GM12865 (cell line): ENCODE measurements around the gene MVB12B.

Experiments used
- DNase-seq: peaks from one replicate; pipeline ENCODE4 v3.0.0; 2010; ENCODE audit warnings: low read depth
- H3K4me3 ChIP-seq: 2 replicates; pipeline ENCODE4 v1.5.1; 2011; ENCODE audit warnings: mild to moderate bottlenecking, low read depth, low read length, control low read depth
- TF ChIP-seq, protein P1 (sequence below): IDR thresholded peaks from 2 replicates; pipeline ENCODE4 v1.5.1; 2011; ENCODE audit warnings: low read length, control low read depth, low read depth, inconsistent platforms; ENCODE audit not compliant: insufficient read depth; ENCODE audit errors: missing control alignments

Gene MVB12B

DNA sequence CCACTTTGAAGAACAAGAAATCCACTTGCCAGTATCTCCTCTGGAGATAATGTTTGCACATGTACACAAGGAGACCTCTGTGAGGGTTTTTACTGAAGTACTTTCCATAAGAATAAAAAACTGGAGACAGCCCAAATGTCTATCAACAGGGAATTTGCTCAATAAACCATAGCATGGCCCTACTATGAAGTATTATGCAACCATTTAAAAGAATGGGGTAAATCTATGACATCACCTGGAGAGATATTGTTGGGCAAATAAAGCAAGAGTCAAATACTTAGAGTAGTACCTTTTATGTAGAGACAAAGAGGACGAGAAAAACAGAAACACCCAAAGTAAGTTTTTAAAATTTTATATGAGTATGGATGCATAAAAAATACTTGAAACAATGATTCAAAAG, 23.9 kb upstream of the MVB12B start:
- H3K4me3 ChIP-seq = no peak overlapping the region
- TF ChIP-seq, protein P1, sequence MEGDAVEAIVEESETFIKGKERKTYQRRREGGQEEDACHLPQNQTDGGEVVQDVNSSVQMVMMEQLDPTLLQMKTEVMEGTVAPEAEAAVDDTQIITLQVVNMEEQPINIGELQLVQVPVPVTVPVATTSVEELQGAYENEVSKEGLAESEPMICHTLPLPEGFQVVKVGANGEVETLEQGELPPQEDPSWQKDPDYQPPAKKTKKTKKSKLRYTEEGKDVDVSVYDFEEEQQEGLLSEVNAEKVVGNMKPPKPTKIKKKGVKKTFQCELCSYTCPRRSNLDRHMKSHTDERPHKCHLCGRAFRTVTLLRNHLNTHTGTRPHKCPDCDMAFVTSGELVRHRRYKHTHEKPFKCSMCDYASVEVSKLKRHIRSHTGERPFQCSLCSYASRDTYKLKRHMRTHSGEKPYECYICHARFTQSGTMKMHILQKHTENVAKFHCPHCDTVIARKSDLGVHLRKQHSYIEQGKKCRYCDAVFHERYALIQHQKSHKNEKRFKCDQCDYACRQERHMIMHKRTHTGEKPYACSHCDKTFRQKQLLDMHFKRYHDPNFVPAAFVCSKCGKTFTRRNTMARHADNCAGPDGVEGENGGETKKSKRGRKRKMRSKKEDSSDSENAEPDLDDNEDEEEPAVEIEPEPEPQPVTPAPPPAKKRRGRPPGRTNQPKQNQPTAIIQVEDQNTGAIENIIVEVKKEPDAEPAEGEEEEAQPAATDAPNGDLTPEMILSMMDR = no peak
- DNase-seq = no peak

DNA sequence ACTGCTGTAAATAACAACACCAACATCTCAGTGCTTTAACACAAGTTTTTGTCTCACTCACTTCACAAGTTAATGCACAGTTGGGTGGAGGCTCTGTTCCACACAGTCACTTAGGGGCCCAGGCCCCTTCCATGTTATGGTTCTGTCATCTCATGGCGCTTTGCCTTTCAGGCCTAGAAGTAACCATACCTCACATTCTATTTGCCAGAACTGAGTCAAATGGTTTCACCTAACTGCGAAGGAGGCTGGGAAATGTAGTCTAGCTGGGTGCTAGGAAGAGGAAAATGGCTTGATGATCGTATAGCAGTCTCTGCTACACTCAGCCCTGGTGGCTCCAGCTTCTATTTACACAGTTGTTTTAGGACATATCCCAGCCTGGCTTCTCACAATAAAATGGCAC, 23.1 kb upstream of the MVB12B start:
- H3K4me3 ChIP-seq = no peak overlapping the region
- TF ChIP-seq, protein P1 = no peak
- DNase-seq = peak; percentile 12

GRCh38 chr9:126304207-126304970, 22.2 kb upstream of the MVB12B start:
- TF ChIP-seq, protein P1 = no peak
- DNase-seq = no peak
- no peak overlapping the region for H3K4me3 ChIP-seq

DNA sequence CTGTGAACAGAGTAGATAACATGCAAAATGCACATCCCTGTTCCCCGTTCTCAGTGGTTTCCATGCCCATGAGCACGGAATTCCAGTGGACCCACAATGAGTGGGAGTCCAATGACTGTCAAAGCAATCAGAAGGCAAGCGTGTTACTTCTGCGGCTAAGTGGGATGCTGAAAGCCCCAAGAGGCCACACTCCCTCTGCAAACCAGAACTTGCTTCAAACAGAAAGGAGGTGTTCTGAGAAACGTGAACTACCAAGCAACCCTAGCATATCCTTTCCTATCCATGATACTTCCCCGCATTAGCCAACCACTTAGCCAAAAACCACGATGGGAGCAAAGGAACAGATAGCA, 21.7 kb upstream of the MVB12B start:
- TF ChIP-seq, protein P1 = no peak
- DNase-seq = no peak
- no peak overlapping the region for H3K4me3 ChIP-seq

DNA sequence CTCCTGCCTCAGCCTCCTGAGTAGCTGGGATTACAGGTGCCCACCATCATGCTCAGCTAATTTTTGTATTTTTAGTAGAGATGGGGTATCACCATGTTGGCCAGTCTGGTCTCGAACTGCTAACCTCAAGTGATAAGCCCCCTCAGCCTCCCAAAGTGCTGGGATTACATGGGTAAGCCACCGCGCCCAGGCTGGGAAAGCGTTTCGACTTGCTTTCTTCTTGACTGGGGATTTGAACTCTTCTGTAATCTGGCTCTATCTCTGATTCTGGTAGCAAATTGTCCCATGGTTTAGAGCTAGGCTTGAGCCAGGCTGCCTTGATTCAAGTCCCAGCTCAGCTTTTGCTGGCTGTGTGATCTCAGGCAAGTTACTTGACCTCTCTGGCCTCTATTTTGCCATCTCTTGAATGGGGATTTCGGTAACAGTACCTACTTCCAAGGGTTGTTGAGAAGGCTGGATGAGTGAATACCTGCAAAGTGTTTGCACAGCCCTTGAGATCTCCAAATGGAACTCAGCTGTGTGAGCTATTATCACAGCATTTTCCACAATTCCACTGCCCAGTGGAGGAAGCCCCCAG, 20.5 kb upstream of the MVB12B start:
- H3K4me3 ChIP-seq = no peak overlapping the region
- TF ChIP-seq, protein P1 = no peak
- no peak for DNase-seq

GRCh38 chr9:126307322-126308061, 19.1 kb upstream of the MVB12B start:
- no peak for DNase-seq
- TF ChIP-seq, protein P1 = no peak
- H3K4me3 ChIP-seq = no peak overlapping the region
